IPS-11a (cell line): ENCODE measurements around the gene SCAPER.
"Not testable (repeated sequence)": the region's sequence is repeated elsewhere in the genome, so short reads cannot be mapped to it uniquely, and the experiment has no call there.

ENCODE experiments used
- H3K4me3 ChIP-seq: one replicate; pipeline ENCODE4 v1.5.1; 2013; ENCODE audit warnings: low read depth, low read length, control low read depth

The SCAPER gene

GRCh38 chr15:76439542-76439941 is 465.6 kb downstream of the SCAPER start:
- no peak overlapping the region for H3K4me3 ChIP-seq

DNA sequence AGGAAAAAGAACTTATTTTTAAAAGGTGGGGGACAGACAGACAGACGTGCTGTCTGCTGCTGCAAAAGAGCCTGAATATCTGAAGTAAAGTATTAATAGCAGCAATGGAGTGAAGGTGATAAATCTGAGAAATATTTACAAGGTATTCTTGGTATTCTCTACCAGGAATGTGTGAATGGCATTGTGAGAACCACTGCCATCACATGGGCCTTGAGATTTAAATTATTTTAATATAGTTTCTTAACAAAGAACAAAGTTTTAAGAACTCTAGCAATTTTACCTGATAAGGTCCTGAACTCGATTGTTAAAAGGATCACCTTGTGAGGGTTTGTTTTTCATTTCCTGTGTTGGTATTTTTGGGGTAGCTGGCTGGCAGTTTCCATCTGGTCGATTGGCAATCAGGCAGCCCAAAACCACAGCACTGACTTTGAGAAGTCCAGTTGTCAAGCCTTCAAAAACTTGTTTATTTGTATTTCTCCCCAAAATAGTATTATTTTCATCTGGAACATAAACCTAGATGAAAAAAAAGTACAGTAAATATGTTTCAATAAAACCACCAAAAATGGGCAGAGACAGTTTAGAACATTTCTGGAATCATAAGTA is 471.2 kb downstream of the SCAPER start:
- no peak overlapping the region for H3K4me3 ChIP-seq

- not testable (repeated sequence) for H3K4me3 ChIP-seq
Observed at GRCh38 chr15:76433036-76433435, 472.1 kb downstream of the SCAPER start.

- H3K4me3 ChIP-seq = no peak overlapping the region
Observed at GRCh38 chr15:76432604-76433003, 472.5 kb downstream of the SCAPER start.

DNA sequence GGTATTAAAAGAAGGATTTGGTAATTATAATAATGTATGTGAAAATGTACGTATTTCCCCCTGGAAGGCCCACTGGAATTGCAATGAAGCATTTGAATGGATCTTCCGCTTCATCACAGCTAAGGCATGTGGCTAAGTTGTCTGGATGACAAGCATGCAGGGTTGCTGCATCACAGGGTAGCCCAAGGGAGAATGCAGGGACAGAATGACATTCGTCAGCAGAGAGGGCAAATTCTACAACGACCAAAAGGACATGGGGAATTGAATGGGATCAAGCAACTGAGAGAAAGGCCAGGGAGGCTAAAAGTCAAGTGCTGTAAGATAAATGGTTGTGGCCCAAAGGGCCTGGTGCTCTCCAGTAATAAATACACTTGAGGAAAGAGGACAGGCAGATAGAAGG is 473.2 kb downstream of the SCAPER start:
- no peak overlapping the region for H3K4me3 ChIP-seq

- H3K4me3 ChIP-seq = not testable (repeated sequence)
Observed at GRCh38 chr15:76430711-76431110, 474.4 kb downstream of the SCAPER start.

- no peak overlapping the region for H3K4me3 ChIP-seq
Observed at GRCh38 chr15:76429661-76430060, 475.5 kb downstream of the SCAPER start.

DNA sequence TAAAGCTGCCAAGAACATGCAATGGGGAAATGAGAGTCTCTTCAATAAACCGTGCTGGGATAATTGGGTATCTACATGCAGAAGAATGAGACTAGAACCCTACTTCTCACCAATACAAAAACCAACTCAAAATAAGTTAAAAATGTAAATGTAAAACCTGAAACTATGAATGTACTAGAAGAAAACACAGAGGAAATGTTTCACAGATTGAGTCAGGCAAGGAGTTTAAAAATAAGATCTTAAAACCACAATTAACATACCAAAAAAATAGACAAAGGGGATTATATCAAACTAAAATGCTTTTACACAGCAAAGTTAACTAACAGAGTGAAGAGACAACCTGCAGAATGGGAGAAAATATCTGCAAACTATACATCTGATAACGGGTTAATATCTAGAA is 478.2 kb downstream of the SCAPER start:
- H3K4me3 ChIP-seq = no peak overlapping the region

DNA sequence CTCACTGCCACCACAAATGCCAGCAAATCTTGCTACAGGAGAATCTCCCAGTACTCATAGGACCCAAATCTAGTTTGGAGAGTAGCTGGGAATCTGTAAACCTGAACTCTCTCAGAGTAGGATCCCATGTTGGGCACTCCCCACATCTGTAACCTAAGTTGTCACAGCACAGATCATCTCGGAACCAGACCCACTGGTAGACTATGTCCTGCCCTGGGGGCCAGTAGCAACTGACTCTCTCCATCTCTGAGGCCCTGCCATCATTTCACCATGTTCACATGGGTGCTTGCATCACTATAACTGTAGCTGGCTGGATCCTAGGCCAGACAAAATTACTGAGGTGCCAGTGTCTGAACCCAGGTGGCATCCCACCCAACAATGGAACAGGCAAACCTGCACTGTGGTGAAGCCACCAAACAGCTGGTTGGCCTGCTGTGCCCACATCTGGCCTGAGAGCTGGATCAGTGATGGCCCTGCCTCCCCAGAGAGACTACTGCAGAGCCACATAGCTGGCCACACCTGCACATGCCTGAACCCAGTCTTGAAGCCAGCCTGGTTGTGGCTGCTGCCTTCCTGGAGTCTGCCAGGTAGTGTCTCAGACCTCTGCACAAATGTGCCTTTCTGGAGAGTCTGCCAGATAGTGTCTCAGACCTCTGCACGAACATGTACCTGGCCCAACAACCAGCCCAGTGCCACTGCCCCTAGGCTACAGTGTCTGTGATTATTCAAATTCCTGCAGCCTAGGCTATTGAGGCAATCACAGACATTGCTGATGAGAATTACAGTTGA is 486.6 kb downstream of the SCAPER start:
- H3K4me3 ChIP-seq = no peak overlapping the region

- no peak overlapping the region for H3K4me3 ChIP-seq
Observed at GRCh38 chr15:76401285-76401684, 503.9 kb downstream of the SCAPER start.

DNA sequence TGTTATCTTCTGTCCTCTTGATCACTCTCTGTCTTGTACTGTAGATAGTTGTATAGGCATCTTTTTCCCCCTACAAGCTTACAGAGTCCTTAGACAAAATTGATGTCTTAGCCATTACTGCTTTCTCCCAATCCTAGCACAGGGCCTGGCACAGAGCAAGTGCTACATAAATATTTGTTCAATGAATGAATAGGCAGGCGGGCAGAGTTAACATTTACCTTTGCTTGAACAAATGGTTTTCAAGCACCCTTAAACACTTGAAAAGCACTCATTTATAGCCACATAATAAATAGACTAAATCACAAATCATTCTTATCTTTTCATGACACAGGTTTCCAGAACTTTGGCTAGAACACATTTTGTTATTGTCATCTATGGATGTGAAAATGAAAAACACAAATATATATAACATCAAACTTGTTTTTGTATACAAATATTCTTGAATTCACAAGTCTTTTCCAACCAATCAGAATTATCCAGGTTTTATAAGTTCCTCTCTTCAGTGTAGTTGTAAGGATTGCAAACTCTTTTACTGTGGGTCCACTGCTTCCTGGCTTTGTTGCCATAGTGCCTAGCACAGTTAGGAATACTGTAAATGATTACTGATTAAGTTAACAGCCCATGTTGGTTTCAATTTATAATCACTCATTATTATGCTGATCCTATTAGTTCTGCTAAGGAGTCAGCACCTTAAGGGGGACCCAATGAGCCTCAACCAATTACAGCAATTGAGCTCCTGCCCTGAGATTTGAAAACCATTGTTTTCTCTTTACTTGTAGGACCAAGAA is 506.6 kb downstream of the SCAPER start:
- H3K4me3 ChIP-seq = no peak overlapping the region

- H3K4me3 ChIP-seq = no peak overlapping the region
Observed at GRCh38 chr15:76393614-76394013, 511.5 kb downstream of the SCAPER start.

DNA sequence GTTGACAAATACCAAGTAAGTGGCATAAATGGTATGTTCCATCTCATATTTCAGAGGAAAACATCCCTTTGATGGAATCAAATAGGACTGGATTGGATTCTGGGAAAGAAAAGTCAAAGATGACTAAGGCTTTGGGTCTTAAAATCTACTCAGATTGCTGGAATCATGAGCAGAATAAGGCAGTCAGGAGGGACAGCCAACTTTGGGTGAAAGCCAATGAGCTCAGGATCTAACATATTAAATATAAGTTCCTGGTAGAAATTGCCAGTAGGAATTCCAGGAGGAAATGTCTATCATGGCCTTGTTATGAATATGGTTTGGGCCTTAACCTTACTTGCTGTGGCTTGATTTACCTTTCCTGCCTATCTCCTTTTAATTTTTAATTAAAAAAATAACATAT is 513.3 kb downstream of the SCAPER start:
- H3K4me3 ChIP-seq = no peak overlapping the region

DNA sequence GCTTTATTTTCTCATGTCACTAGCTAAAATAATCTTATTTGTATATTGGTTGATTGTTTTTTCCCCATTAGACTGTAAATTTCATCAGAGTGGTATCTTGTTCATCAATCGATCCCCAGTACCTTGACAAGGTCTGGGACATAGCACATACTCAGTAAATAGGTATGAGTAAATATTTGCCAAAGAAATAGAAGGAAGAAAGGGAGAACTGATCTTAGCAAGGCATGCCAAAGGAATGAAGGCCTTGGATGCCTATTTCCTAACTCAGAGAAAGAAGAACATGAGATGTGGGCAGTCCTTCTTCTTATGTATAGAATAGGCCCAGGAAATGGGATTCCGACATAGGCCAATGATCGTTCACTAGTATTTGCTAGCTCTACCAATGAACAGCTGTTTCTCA is 513.8 kb downstream of the SCAPER start:
- H3K4me3 ChIP-seq = no peak overlapping the region

DNA sequence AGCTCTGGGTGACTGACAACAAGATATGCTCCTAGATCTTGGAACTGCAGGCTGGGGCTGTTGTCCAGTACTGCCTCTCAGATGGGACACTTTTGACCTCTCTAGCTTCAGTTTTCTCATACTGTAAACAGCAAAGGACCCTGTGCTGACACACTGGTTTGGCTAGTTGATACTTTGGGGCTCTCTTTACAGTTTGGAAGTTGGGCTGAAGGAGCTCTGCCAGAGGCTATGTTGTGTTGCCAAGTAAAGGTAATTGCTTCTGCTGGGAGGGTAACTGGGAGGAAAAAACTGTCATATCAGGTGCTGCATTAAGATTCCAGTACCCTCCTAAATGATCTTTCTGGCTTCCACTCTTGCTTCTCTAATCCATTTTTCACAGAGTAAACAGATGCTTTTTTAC is 514.6 kb downstream of the SCAPER start:
- no peak overlapping the region for H3K4me3 ChIP-seq

DNA sequence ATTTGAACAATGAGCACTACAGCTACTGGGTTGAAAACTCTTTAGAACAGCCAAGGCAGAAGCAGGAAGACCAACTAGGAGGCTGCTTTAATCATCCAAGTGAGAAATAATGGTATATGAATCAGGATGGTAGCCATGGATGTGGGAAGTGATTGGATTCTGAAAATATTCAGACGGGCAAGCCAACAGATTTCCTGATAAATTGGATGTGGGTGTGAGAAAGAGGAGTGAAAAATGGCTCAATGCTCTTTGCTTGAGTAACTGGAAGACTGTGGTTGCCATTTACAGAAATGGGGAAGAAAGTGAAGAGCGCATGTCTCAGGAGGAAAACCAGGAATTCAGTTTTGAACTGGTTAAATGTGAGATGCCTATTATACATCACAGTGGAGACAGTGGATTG is 518.2 kb downstream of the SCAPER start:
- H3K4me3 ChIP-seq = no peak overlapping the region

- H3K4me3 ChIP-seq = no peak overlapping the region
Observed at GRCh38 chr15:76386178-76386577, 519.0 kb downstream of the SCAPER start.

DNA sequence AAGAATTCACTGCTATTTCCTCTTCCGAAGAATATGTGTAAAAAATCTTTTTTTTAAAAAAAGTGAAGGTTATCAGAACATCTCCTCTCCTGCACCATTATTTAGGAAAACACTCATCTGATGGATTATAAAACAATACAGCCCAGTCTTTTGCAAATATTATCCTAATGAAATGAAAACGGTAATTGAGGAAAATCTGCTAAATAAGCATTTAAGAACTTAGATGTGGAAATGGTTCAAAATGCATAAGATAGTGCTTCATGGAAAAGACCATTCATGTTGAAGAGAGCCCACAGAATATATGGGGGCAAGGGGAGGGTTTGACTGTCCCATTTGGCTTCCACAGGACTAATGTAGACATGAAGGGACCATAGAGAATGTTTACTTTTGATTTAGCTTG is 520.7 kb downstream of the SCAPER start:
- no peak overlapping the region for H3K4me3 ChIP-seq

DNA sequence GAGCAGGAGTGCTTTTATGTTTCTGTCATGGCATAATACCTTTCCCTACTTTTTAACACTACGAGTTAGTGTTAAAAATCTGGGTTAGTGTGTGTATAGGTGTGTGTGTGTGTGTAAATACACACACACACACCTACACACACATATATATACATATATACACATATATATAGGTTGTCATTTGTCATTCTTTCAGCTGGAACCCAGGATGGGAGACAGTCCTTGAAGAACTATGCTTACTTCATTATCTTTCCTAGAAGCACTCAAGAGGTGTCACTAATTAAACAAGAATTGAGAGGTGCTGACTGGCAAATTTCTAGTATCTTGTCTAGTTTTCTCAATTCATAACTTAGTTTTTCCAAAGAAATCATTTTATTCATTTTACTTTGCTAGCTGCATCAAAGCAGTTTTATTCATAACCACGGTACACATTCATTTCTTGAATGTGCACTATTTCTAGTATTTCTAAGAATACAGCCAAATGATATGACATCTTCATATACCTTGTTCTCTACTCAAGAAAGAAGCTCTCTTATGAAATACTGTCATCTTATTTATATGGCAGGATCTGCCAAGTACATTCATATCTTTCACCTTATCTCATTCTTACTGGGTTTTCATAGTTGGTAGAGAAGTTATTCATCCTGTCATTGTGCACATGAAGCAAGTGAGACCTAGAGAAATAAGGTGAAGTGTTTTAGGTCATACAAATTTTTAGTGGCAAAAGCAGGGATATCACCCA is 522.0 kb downstream of the SCAPER start:
- H3K4me3 ChIP-seq = no peak overlapping the region

DNA sequence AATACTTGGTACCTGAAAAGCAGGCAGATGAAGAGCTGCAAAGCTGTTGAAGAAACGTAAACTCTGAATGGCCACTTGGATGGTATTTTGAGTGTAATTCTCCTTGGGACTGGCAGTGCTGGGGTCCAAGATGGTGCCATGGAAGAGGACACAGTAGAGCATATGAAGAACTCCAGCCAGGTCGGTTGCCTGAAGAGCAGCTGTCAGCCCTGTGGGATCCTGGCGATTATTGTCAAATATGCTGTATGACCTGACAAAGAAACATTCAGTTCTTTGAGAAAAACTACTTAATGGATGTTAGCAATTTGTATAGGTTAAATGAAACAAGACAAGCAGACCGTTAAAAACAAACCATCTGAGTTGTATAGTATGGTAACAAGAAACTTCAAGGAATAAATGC is 523.8 kb downstream of the SCAPER start:
- no peak overlapping the region for H3K4me3 ChIP-seq

GRCh38 chr15:76380249-76380648 is 524.9 kb downstream of the SCAPER start:
- H3K4me3 ChIP-seq = no peak overlapping the region
